HG02763 (cell line): ENCODE results near the gene GAREM1.

Source experiments
- ATAC-seq: cut with Tn5 transposase; IDR thresholded peaks from one replicate; pipeline ENCODE4 v1.9.1; 2021; ENCODE audit warnings: mild to moderate bottlenecking, moderate library complexity; ENCODE audit not compliant: unreplicated experiment

The GAREM1 gene

GRCh38 chr18:32459361-32460101 lies 11.2 kb downstream of the GAREM1 start:
- ATAC-seq: no peak

DNA sequence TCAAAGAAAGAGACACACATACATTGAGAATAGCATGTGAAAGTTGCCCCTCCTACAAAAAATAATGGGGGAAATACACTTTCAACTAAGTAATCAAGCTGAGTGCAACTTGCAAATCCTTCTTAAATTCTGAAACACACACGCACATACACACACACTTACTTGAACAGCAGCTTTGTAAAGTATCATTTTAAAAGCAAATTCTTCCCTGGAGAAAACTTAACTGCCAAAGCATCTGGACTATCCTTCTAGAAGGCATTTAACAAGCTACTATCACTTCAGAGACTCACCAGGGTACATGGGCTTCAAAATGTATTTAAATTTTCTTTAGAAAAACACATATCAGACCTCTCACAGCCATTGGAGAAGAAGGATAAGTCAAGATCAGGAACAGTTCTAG lies 15.3 kb downstream of the GAREM1 start:
- ATAC-seq: no peak

DNA sequence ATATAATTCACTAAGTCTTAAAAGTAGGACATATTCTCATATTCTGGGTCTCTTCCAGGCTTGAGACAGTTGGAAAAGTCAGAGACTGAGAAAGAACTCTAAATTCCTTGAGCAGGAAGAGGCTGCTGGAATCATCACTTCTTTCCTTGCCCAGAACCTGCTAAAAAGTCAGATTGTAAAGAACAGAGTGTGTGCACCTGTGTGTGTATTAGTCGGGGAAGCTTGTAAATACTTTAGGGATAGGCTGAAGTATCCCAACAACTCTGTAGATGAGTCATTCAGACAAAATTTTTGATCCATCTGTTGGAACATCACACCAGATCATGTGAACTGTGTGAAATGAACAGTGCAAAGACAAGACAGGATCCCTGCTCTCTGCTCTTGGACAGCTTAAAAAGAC lies 16.1 kb downstream of the GAREM1 start:
- ATAC-seq: no peak

- no peak for ATAC-seq
These were observed 19.8 kb downstream of the GAREM1 start for GRCh38 chr18:32450874-32451273.

DNA sequence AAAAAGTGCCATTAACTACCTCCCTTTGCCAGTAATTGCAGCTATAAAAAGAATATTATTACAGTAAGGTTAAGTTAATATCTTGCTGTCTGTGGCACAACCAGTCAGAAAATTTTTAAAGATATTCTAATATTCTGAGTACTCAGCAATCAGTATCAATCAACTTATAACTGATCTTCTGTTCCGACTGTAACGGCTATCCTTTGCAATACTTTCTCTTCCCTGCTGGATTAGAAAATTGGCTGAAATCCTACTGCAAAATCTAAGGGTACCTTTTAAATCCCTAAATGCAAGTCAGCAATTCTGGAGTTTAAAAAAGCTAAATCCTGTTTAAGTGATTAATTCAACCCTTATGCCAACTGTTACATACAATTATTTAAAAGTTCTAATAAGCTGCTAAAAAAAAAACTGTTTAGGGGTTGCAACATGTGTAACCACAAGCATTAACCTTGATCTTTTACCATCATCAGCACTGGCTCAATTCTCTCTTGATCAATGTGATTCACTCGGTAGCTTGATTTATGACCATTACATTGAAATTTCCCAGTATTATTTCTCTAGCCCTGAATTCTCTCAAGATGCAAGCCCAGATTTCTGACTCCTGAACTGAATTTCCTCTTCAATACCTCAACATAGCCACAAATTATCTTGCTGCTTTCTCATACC lies 20.5 kb downstream of the GAREM1 start:
- no peak for ATAC-seq

- ATAC-seq: no peak
These were observed 23.9 kb downstream of the GAREM1 start for GRCh38 chr18:32446780-32447179.

DNA sequence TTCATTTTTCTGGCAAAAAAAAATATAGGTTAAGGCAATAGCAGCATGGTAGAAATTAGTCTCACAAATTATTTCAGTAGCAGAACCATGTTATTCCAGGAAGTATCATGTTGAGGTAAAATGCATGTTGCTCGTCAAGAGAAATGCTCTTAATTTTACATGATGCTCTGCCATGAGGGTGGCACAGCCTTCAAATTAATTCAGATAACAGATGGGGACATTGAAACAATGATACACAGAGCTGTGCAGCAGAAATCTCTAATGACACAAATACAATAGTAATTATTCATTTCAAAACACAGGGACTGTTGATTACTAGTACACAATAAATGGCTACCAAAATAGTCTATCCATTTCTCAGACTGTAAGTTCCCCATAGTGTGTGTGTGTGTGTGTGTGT lies 24.8 kb downstream of the GAREM1 start:
- no peak for ATAC-seq

DNA sequence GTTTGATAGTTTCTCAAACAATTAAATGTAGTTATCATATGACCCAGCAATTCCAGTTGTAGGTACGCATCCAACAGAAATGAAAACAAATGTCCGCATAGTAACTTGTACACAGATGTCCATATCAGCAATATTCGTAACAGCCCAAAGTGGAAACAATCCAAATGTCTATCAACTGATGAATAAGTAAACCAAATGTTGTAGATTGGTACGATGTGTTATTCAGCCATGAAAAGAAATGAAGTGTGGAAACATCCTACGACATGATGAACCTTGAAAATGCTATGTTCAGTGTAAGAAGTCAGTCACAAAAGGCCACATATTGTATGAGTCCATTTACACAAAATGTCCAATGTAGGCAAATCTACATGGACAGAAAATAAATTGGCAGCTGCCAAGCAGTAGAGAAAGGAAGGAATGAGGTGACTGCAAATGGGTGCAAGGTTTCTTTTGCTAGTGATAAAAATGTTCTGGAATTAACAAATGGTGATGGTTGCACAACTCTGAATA lies 26.9 kb downstream of the GAREM1 start:
- ATAC-seq: no peak

GRCh38 chr18:32443033-32443705 lies 27.5 kb downstream of the GAREM1 start:
- ATAC-seq: no peak

GRCh38 chr18:32442575-32442974 lies 28.1 kb downstream of the GAREM1 start:
- no peak for ATAC-seq

- no peak for ATAC-seq
These were observed 29.1 kb downstream of the GAREM1 start for GRCh38 chr18:32441533-32441932.

DNA sequence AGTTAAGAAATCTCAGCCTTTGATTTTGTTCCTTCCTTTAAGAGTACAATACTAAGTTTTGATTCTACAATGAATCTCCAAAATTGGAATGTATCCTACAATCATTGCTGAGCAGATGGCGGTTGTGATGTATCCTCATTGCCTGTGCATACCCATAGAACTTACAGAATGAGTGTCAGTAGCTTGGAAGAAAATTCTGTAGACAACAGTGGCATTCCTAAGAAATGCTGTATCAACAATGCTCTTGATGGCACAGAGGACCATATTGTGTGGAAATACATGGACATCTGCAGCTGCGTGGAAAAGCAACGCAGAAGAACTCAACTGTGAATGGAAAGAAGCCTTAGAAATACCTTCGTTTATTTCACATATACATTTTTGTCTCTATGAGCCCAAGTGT lies 30.2 kb downstream of the GAREM1 start:
- no peak for ATAC-seq

DNA sequence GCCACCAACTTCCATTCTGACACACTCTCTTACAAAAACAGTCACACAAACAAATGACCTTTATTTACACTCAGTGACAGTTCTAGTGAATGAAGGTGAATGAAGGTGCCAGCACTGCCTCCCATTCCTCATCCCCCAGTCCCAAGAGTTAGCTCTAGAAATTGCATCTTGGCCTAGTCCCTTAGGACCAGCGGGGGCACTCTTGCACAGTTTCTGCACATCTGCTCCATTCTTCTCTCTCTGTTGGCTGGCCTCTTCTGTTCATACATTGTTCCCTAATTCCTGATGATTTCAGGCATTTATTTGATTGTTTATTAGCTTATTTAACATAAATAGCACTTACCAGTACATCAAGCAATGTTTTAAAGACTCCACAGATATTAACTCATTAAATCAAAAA lies 30.9 kb downstream of the GAREM1 start:
- no peak for ATAC-seq

GRCh38 chr18:32439241-32439640 lies 31.4 kb downstream of the GAREM1 start:
- no peak for ATAC-seq

DNA sequence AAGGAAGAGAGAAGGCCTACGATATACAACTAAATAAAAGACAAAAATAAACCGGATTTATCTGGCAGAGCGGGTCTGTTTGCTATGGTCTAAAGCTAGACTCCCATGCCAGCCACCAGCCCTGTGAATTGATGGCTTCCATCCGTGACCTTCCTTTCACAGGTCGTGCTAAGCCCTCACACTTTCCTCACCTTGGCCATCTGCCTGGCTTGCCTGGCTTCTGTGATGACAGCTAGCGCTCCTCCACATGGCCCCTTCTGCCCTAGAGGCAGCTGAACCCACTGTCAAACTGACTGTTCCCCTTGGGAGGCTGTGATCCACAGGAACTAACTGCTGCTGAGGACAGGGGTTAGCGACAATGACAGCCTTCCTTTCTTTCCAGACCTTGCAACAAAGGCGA lies 32.5 kb downstream of the GAREM1 start:
- ATAC-seq: no peak

GRCh38 chr18:32437100-32437834 lies 33.4 kb downstream of the GAREM1 start:
- no peak for ATAC-seq

DNA sequence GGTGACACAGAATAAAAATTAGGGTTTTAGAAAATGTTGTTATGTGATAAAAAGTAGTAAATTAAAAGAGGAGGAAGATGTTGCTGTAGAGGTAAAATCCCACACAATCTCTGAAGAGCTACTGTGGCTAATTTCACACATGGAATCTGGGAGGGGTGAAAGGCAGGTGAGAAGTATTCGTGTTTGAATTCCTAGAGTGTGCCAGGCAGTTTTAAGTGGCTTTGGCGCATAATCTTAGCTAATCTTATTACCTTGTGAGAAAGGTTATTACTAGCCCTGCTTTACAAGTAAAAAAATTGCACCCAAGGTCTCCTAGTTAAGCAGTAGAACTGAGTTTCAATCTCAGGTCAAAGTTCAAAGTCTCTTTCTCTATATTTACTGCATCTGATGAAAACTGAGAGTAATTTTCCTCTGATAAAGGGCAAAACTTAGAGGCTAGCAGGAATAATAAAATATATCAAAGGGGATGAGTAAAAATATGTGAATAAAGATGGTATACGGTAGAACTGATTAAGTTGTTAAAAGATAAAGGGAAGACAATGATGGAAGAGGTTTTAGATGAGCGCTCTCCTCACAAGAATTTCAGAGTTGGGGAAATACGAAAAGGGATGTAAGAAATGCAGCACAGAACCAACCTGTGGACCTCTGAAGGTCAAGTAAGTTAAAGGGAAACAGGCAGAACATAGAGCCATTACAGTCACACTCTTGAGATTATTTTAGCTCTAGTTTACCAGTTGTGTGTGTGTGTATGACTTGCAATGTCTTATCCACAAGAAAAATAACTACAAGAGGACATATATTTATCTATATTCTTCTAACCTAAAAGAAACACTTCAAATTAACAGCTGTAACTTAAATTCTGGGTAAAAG lies 34.8 kb downstream of the GAREM1 start:
- ATAC-seq: no peak

- no peak for ATAC-seq
These were observed 38.9 kb downstream of the GAREM1 start for GRCh38 chr18:32431753-32432152.

DNA sequence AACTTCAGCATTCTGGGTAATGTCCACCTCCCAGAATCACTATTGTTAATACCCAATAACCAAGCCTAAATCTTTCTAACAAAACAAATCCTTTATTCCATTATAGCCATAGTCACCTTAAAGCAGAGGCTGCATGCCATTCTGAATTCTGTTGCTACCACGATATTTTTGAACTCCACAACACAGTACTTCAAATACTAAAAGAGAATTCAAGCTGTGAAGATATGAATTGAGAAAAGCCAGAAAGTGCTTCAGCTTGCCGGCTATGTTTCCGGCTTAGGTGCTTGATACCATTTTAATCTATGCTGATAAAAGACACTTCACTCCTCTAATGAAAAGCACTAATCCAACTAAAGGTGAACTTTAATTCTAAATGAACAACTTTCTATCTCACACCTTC lies 41.3 kb downstream of the GAREM1 start:
- no peak for ATAC-seq
